ENCODE results near the gene CD200R1L.

GRCh38 chr3:112845772-112846171 lies 892 bp downstream of the CD200R1L start:
- TF ChIP-seq CTCF (IDR thresholded peaks at IDR 0.05 in 8 of 11, conservative IDR thresholded peaks at IDR 0.05 in 3 of 11) (no peak), POLR2AphosphoS5 (IDR thresholded peaks at IDR 0.05) (no peak), POLR2A (IDR thresholded peaks at IDR 0.05) (no peak)

All from spleen (tissue), 7 donors.